HCT116 (cell line): ENCODE results near the gene LIN28A. TPM values are rescaled to one million over a fixed set of nuclear protein-coding genes. Genes with fewer than 3 reads are reported as not detected.

Source experiments
- ATAC-seq: fragments of 200-7000 bp; cut with Tn5 transposase; 2 replicates; pipeline ENCODE4 v1.9.1; 2020; ENCODE audit warnings: mild to moderate bottlenecking, moderate library complexity
- BruUV-seq: library from RNA; stranded (reverse); fragments of 400-500 nt; replicated peaks from 2 replicates; lab custom pipeline; 2021; lab: Mats Ljungman, UMichigan
- CTCF ChIA-PET: fragments of 300-600 bp; sonication (Branson Sonifier 250); formaldehyde crosslinking; loops from one replicate; lab custom pipeline; 2021; ENCODE audit warnings: antibody characterized with exemption; lab: Charles Lee
- POLR2A ChIA-PET: fragments of 300-600, 350-600 bp; sonication (Branson Sonifier 250); formaldehyde crosslinking; loops from one replicate; lab custom pipeline; 2021; ENCODE audit warnings: antibody characterized with exemption; lab: Charles Lee
- RAD21 ChIA-PET, 2 experiments: fragments of 300-600 bp; sonication (Branson Sonifier 250); formaldehyde crosslinking; loops; one replicate each; lab custom pipeline; 2023; ENCODE audit warnings: low total read pairs in 2 of 2; ENCODE audit not compliant: uncharacterized antibody in 2 of 2, unreplicated experiment in 2 of 2, low non-redundant PET in 1 of 2; lab: Charles Lee
- DNase-seq: peaks from one replicate; pipeline ENCODE4 v3.0.0-alpha.2; 2010; ENCODE audit warnings: low read depth, low spot score
- H2AFZ ChIP-seq: fragments of 200-600 bp; shearing (Covaris generic), sonication (generic); 2 replicates; pipeline ENCODE4 v1.6.1; 2017; ENCODE audit warnings: low read depth, mixed run types, mixed read lengths, antibody characterized with exemption, low read length; ENCODE audit not compliant: poor library complexity, severe bottlenecking
- H3K27ac ChIP-seq: 2 replicates; pipeline ENCODE4 v1.5.1; 2012; ENCODE audit warnings: low read depth, low read length
- H3K27me3 ChIP-seq: fragments of 200-600 bp; sonication (generic); 2 replicates; pipeline ENCODE4 v1.6.1; 2016; ENCODE audit warnings: mixed run types, low read length, mixed read lengths; ENCODE audit not compliant: insufficient read depth
- H3K36me3 ChIP-seq, 2 experiments: fragments of 200-500 bp in 1 of 2; fragments of 200-600 bp in 1 of 2; sonication (Bioruptor generic) in 1 of 2; sonication (generic) in 1 of 2; 2 replicates each; pipeline versions ENCODE4 v1.5.1 to v1.6.1; 2014 to 2016; ENCODE audit warnings: low read length in 2 of 2, inconsistent platforms in 1 of 2, mixed read lengths in 1 of 2, mixed run types in 1 of 2; ENCODE audit not compliant: insufficient read depth in 2 of 2, control insufficient read depth in 1 of 2
- H3K4me1 ChIP-seq, 2 experiments: fragments of 200-600 bp in 1 of 2; sonication (generic) in 1 of 2; 2 replicates each; pipeline versions ENCODE4 v1.5.1 to v1.6.1; 2012 to 2017; ENCODE audit warnings: low read length in 2 of 2, inconsistent platforms in 1 of 2, mild to moderate bottlenecking in 1 of 2, mixed read lengths in 1 of 2, mixed run types in 1 of 2, moderate library complexity in 1 of 2; ENCODE audit not compliant: insufficient read depth in 2 of 2, control insufficient read depth in 1 of 2
- H3K4me2 ChIP-seq: fragments of 200-600 bp; sonication (generic); 2 replicates; pipeline ENCODE4 v1.6.1; 2017; ENCODE audit warnings: mixed run types, low read length, mixed read lengths
- H3K4me3 ChIP-seq, 2 experiments: fragments of 200-600 bp in 1 of 2; sonication (generic) in 1 of 2; replicated peaks in 1 of 2; 2 replicates each; pipeline ENCODE4 v1.5.1; 2011 to 2016; ENCODE audit warnings: low read length in 2 of 2, control low read depth in 1 of 2, low read depth in 1 of 2, mild to moderate bottlenecking in 1 of 2, mixed read lengths in 1 of 2, mixed run types in 1 of 2
- H3K79me2 ChIP-seq: fragments of 200-600 bp; sonication (generic); 2 replicates; pipeline ENCODE4 v1.6.1; 2017; ENCODE audit warnings: mild to moderate bottlenecking, mixed run types, low read length, moderate library complexity, mixed read lengths; ENCODE audit not compliant: insufficient read depth
- H3K9ac ChIP-seq: fragments of 200-600 bp; sonication (generic); 2 replicates; pipeline ENCODE4 v1.6.1; 2016; ENCODE audit warnings: low read length, mixed read lengths
- H3K9me2 ChIP-seq: fragments of 200-600 bp; sonication (generic), shearing (Covaris generic); 2 replicates; pipeline ENCODE4 v1.6.1; 2017; ENCODE audit warnings: mixed run types, mild to moderate bottlenecking, moderate library complexity; ENCODE audit not compliant: insufficient read depth
- H3K9me3 ChIP-seq, 2 experiments: fragments of 200-500 bp in 1 of 2; fragments of 200-600 bp in 1 of 2; sonication (Bioruptor generic) in 1 of 2; sonication (generic) in 1 of 2; 2 replicates each; pipeline ENCODE4 v1.6.1; 2014 to 2017; ENCODE audit warnings: low read length in 2 of 2, mixed read lengths in 2 of 2, inconsistent platforms in 1 of 2, low read depth in 1 of 2, mild to moderate bottlenecking in 1 of 2, mixed run types in 1 of 2, moderate library complexity in 1 of 2; ENCODE audit not compliant: control insufficient read depth in 1 of 2, insufficient read depth in 1 of 2
- H4K20me1 ChIP-seq: fragments of 200-600 bp; sonication (generic), shearing (Covaris generic); 2 replicates; pipeline ENCODE4 v1.6.1; 2017; ENCODE audit warnings: mixed run types, mild to moderate bottlenecking, moderate library complexity; ENCODE audit not compliant: insufficient read depth
- ATF3 ChIP-seq: IDR thresholded peaks from 2 replicates; pipeline ENCODE4 v1.6.1; 2012
- CTCF ChIP-seq, 3 experiments: fragments of 200-600 bp in 1 of 3; sonication (generic) in 1 of 3; IDR thresholded peaks in 2 of 3; conservative IDR thresholded peaks in 1 of 3; 2 replicates each; pipeline ENCODE4 v1.5.1; 2012 to 2017; ENCODE audit warnings: low read depth in 2 of 3, low read length in 2 of 3, antibody characterized with exemption in 1 of 3, borderline replicate concordance in 1 of 3, control low read depth in 1 of 3, mild to moderate bottlenecking in 1 of 3, mixed read lengths in 1 of 3, mixed run types in 1 of 3, moderate library complexity in 1 of 3; ENCODE audit not compliant: insufficient read depth in 1 of 3
- EGR1 ChIP-seq: IDR thresholded peaks from 2 replicates; pipeline ENCODE4 v1.6.1; 2012; ENCODE audit warnings: low read depth
- ELF1 ChIP-seq: IDR thresholded peaks from 2 replicates; pipeline ENCODE4 v1.6.1; 2012; ENCODE audit warnings: low read depth, borderline replicate concordance
- FOSL1 ChIP-seq: IDR thresholded peaks from 2 replicates; pipeline ENCODE4 v1.6.1; 2012; ENCODE audit warnings: low read depth
- JUND ChIP-seq: IDR thresholded peaks from 2 replicates; pipeline ENCODE4 v1.6.1; 2012
- MAX ChIP-seq: IDR thresholded peaks from 2 replicates; pipeline ENCODE4 v1.6.1; 2012
- POLR2AphosphoS5 ChIP-seq: IDR thresholded peaks from 2 replicates; pipeline ENCODE4 v1.6.1; 2011; ENCODE audit warnings: mild to moderate bottlenecking, low read depth, low read length, moderate library complexity
- SIN3A ChIP-seq: IDR thresholded peaks from 2 replicates; pipeline ENCODE4 v1.6.1; 2012; ENCODE audit warnings: low read depth
- TCF7L2 ChIP-seq: IDR thresholded peaks from 2 replicates; pipeline ENCODE4 v1.7.0; 2011; ENCODE audit warnings: borderline replicate concordance, inconsistent platforms; ENCODE audit not compliant: insufficient read depth, insufficient read length; ENCODE audit errors: extremely low read depth
- intact Hi-C: fragments of 100-400 bp; cut with micrococcal nuclease; formaldehyde crosslinking; loops from 2 replicates; pipeline ENCODE4 v1.10.0; 2022
- total RNA-seq: library from RNA; stranded (reverse); gene quantifications from one replicate; pipeline ENCODE4 v1.2.1, GENCODE V29; 2021; ENCODE audit not compliant: unreplicated experiment

The LIN28A gene
- total RNA-seq, 1 experiment from 2014 or later, result 1.4 TPM

GRCh38 chr1:26361605-26362122 lies 49.0 kb upstream of the LIN28A start:
- Histone ChIP-seq H3K9ac (no peak overlapping the region), H3K4me2 (no peak overlapping the region), H3K9me3 (no peaks in the 10 kb centered on the region), H3K27ac (no peak overlapping the region), H3K79me2 (no peaks in the 10 kb centered on the region), H4K20me1 (no peaks in the 10 kb centered on the region), H3K36me3 (no peaks in the 10 kb centered on the region), H2AFZ (no peak overlapping the region), H3K4me1 (peaks cover 18 to 42% of the 10 kb centered on the region in 2 experiments; a peak in 3 of 4 replicates), H3K9me2 (no peaks in the 10 kb centered on the region), H3K27me3 (no peaks in the 10 kb centered on the region), H3K4me3 (no peak overlapping the region)
- no peak for ATAC-seq
- DNase-seq, result no peak
- no TSS peak for BruUV-seq
- ChIA-PET RAD21 (no interaction called here), POLR2A (no interaction called here), CTCF (interaction anchor here (1.0 to 1.1 kb wide), 2 partner anchors 11 to 16 kb away, joined by 3 read pairs; no protein-coding TSS in a partner anchor)
- no peak for TF ChIP-seq ATF3
- TF ChIP-seq EGR1, result no peak
- TF ChIP-seq SIN3A, result no peak
- TF ChIP-seq FOSL1, result no peak
- TF ChIP-seq TCF7L2, result peak; percentile 43
- TF ChIP-seq CTCF (IDR thresholded peaks at IDR 0.05 in 2 of 3, conservative IDR thresholded peaks at IDR 0.05 in 1 of 3; ENCODE audit: borderline replicate concordance in 1 of 3, insufficient read depth in 1 of 3, low read depth in 2 of 3, low read length in 2 of 3), result peak in 1 of 3 experiments; percentile 26; a peak in 1 of 6 replicates
- intact Hi-C loops, result no loop called here

- H3K4me2 ChIP-seq, result no peak overlapping the region
- no peaks in the 10 kb centered on the region for H3K27me3 ChIP-seq
- ChIA-PET CTCF (interaction anchor here (1.0 to 1.7 kb wide), 3 partner anchors 11 to 29 kb away, joined by 3 to 4 read pairs (median 3); no protein-coding TSS in a partner anchor), POLR2A (no interaction called here), RAD21 (no interaction called here)
- no peaks in the 10 kb centered on the region for H3K79me2 ChIP-seq
- BruUV-seq, result no TSS peak
- H3K4me1 ChIP-seq, result peaks cover 11 to 35% of the 10 kb centered on the region in 2 experiments; a peak in 3 of 4 replicates
- no peak overlapping the region for H3K27ac ChIP-seq
- H3K9me2 ChIP-seq, result no peaks in the 10 kb centered on the region
- DNase-seq, result no peak
- H3K9ac ChIP-seq, result no peak overlapping the region
- no peak overlapping the region for H2AFZ ChIP-seq
- ATAC-seq, result no peak
- no peaks in the 10 kb centered on the region for H3K9me3 ChIP-seq
- intact Hi-C loops, result no loop called here
- no peak for TF ChIP-seq JUND
- no peak for TF ChIP-seq POLR2AphosphoS5
- no peak for TF ChIP-seq ELF1
- no peak for TF ChIP-seq MAX
- no peak for TF ChIP-seq TCF7L2
- no peak for TF ChIP-seq FOSL1
- no peak for TF ChIP-seq SIN3A
- no peaks in the 10 kb centered on the region for H4K20me1 ChIP-seq
- no peaks in the 10 kb centered on the region for H3K36me3 ChIP-seq
- no peak overlapping the region for H3K4me3 ChIP-seq
Measured at GRCh38 chr1:26362331-26362730, 48.3 kb upstream of the LIN28A start.
